ENCODE measurements around the gene SGCE.

The SGCE gene

GRCh38 chr7:94620703-94621118 is 35.2 kb downstream of the SGCE start:
- DNase-seq = peak in 1 of 4 experiments; percentile 0

- no peak for DNase-seq
Observed at GRCh38 chr7:94618126-94618525, 37.8 kb downstream of the SGCE start.

GRCh38 chr7:94616855-94617254 is 39.1 kb downstream of the SGCE start:
- DNase-seq = no peak

- DNase-seq = no peak
Observed at GRCh38 chr7:94615666-94616065, 40.3 kb downstream of the SGCE start.

- no peak for DNase-seq
Observed at GRCh38 chr7:94612661-94613060, 43.3 kb downstream of the SGCE start.

GRCh38 chr7:94612253-94612652 is 43.7 kb downstream of the SGCE start:
- DNase-seq = no peak

- no peak for DNase-seq
Observed at GRCh38 chr7:94609561-94609960, 46.4 kb downstream of the SGCE start.

GRCh38 chr7:94605031-94605430 is 50.9 kb downstream of the SGCE start:
- no peak for DNase-seq

GRCh38 chr7:94602181-94602580 is 53.8 kb downstream of the SGCE start:
- DNase-seq = no peak

- no peak for DNase-seq
Observed at GRCh38 chr7:94600267-94600666, 55.7 kb downstream of the SGCE start.

GRCh38 chr7:94595717-94596116 is 60.2 kb downstream of the SGCE start:
- DNase-seq = no peak

GRCh38 chr7:94594882-94595281 is 61.1 kb downstream of the SGCE start:
- no peak for DNase-seq

- no peak for DNase-seq
Observed at GRCh38 chr7:94591176-94591575, 64.8 kb downstream of the SGCE start.

GRCh38 chr7:94590526-94591162 is 65.3 kb downstream of the SGCE start:
- no peak for DNase-seq

GRCh38 chr7:94588075-94588474 is 67.9 kb downstream of the SGCE start:
- no peak for DNase-seq

GRCh38 chr7:94584113-94584512 is 71.8 kb downstream of the SGCE start:
- no peak for DNase-seq

GRCh38 chr7:94580601-94581000 is 75.3 kb downstream of the SGCE start:
- DNase-seq = no peak

GRCh38 chr7:94579470-94579869 is 76.5 kb downstream of the SGCE start:
- no peak for DNase-seq

- DNase-seq = no peak
Observed at GRCh38 chr7:94578614-94579013, 77.3 kb downstream of the SGCE start.

- no peak for DNase-seq
Observed at GRCh38 chr7:94577357-94577756, 78.6 kb downstream of the SGCE start.

GRCh38 chr7:94576316-94576715 is 79.6 kb downstream of the SGCE start:
- DNase-seq = no peak

- no peak for DNase-seq
Observed at GRCh38 chr7:94575646-94576045, 80.3 kb downstream of the SGCE start.

GRCh38 chr7:94571816-94572215 is 84.1 kb downstream of the SGCE start:
- no peak for DNase-seq

- DNase-seq = no peak
Observed at GRCh38 chr7:94567396-94567795, 88.5 kb downstream of the SGCE start.

GRCh38 chr7:94565247-94565894 is 90.6 kb downstream of the SGCE start:
- DNase-seq = no peak

Data from activated naive CD4-positive, alpha-beta T cell (primary cell).